Tibial nerve (tissue), 4 donors: ENCODE results near the gene PYURF. TPM values are rescaled to one million over a fixed set of nuclear protein-coding genes. Genes with fewer than 3 reads are reported as not detected.

Experiments used
- DNase-seq, 2 donors: peaks; one replicate each; pipeline ENCODE4 v3.0.0-alpha.2; 2019; ENCODE audit warnings: low spot score in 2 of 2
- H3K27ac ChIP-seq, 4 donors: fragments of 200-600 bp; sonication (generic) in 3 of 4; one replicate each; pipeline ENCODE4 v1.5.1; 2017 to 2019; ENCODE audit warnings: mild to moderate bottlenecking in 1 of 4
- H3K27me3 ChIP-seq, 2 donors: fragments of 200-600 bp; sonication (generic) in 1 of 2; one replicate each; pipeline versions ENCODE4 v1.5.1 to v1.6.0; 2017 to 2019
- H3K36me3 ChIP-seq, 3 donors: fragments of 200-600 bp; sonication (generic); one replicate each; pipeline ENCODE4 v1.5.1; 2018 to 2019
- H3K4me1 ChIP-seq, 4 donors: fragments of 200-600 bp; sonication (generic) in 3 of 4; one replicate each; pipeline ENCODE4 v1.5.1; 2017 to 2019
- H3K4me3 ChIP-seq, 4 donors: fragments of 200-600 bp; sonication (generic) in 3 of 4; one replicate each; pipeline ENCODE4 v1.5.1; 2017 to 2019; ENCODE audit warnings: mild to moderate bottlenecking in 1 of 4, moderate library complexity in 1 of 4
- H3K9me3 ChIP-seq, 4 donors: fragments of 200-600 bp; sonication (generic) in 3 of 4; one replicate each; pipeline ENCODE4 v1.5.1; 2017 to 2019
- EP300 ChIP-seq, 2 donors: sonication (generic); formaldehyde crosslinking; IDR thresholded peaks; one replicate each; pipeline ENCODE4 v1.6.1; 2017; ENCODE audit warnings: antibody characterized with exemption in 2 of 2, mild to moderate bottlenecking in 1 of 2
- POLR2A ChIP-seq, 2 donors: fragments of 450-650 bp; IDR thresholded peaks; one replicate each; pipeline ENCODE4 v1.6.1; 2017; ENCODE audit warnings: antibody characterized with exemption in 2 of 2, mild to moderate bottlenecking in 2 of 2, moderate library complexity in 2 of 2
- WGBS, 2 donors: methylation state at CpG; one replicate each; pipeline ENCODE4 v1.1.5; 2018; 5-methylcytosine and 5-hydroxymethylcytosine counted together
- total RNA-seq, 4 donors: library from RNA; depleted of rRNA; stranded (reverse); fragments of >200 nt; gene quantifications; one replicate each; pipeline ENCODE4 v1.1.0, GENCODE V29; 2016
- TF ChIP-seq, protein P1 (sequence below), 5 experiments: fragments of 200-600 bp in 3 of 5; fragments of 450-650 bp in 2 of 5; sonication (generic) in 3 of 5; IDR thresholded peaks; one replicate each; pipeline ENCODE4 v1.5.1; 2016 to 2019; ENCODE audit warnings: antibody characterized with exemption in 5 of 5, mild to moderate bottlenecking in 3 of 5, moderate library complexity in 2 of 5

Gene PYURF
- total RNA-seq, 4 donors from 2014 or later = 104 to 135 (median 105) TPM

DNA sequence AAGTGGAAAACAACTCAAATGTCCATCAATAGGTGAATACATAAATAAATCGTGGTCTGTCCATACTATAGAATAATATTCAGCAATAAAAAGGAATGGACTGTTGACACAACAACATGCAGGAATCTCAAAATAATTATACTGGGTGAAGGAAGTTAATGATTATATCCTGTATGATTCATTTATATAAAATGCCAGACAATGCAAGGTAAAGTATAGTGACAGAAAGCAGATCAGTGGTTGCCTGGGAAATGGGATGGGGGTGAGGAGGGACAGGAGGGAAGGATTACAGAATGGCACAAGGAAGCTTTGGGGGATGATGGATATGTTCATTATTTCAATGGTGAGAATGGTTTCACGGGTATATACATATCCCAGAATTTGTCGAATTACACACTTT lies 12.3 kb downstream of the PYURF start:
- H3K9me3 ChIP-seq = no peaks in the 10 kb centered on the region
- 87 to 92% methylated on average over 3 of the region's 3 CpGs for WGBS, 2 donors
- TF ChIP-seq EP300 (IDR thresholded peaks at IDR 0.05) (no peak), POLR2A (IDR thresholded peaks at IDR 0.05) (no peak)
- TF ChIP-seq, protein P1, sequence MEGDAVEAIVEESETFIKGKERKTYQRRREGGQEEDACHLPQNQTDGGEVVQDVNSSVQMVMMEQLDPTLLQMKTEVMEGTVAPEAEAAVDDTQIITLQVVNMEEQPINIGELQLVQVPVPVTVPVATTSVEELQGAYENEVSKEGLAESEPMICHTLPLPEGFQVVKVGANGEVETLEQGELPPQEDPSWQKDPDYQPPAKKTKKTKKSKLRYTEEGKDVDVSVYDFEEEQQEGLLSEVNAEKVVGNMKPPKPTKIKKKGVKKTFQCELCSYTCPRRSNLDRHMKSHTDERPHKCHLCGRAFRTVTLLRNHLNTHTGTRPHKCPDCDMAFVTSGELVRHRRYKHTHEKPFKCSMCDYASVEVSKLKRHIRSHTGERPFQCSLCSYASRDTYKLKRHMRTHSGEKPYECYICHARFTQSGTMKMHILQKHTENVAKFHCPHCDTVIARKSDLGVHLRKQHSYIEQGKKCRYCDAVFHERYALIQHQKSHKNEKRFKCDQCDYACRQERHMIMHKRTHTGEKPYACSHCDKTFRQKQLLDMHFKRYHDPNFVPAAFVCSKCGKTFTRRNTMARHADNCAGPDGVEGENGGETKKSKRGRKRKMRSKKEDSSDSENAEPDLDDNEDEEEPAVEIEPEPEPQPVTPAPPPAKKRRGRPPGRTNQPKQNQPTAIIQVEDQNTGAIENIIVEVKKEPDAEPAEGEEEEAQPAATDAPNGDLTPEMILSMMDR (IDR thresholded peaks at IDR 0.05) = no peak

DNA sequence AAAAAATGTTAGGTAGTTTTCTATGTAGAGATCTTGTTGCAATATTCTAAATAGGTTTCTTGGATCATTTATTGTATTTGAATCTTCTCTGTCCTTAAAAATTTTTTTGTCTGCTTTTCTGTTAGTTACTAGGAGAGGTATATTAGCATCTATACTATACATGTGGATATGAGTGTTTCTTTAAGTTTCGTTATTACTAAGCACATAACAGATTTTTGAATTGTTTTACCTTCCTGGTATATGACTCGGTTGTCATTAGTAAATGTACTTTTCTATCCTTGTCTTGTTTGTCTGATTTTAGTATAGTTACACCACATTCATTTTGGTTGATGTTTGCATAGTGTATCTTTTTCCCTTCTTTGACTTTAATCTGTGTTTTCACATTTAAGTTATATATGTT lies 20.2 kb downstream of the PYURF start:
- Histone ChIP-seq H3K27ac (no peak overlapping the region), H3K9me3 (no peaks in the 10 kb centered on the region), H3K36me3 (peaks cover 0 to 42% (median 0%) of the 10 kb centered on the region in 3 donors), H3K27me3 (no peaks in the 10 kb centered on the region), H3K4me3 (no peak overlapping the region), H3K4me1 (no peaks in the 10 kb centered on the region)
- 93% methylated on average over 2 of the region's 2 CpGs for WGBS, 2 donors
- TF ChIP-seq POLR2A (IDR thresholded peaks at IDR 0.05) (no peak), EP300 (IDR thresholded peaks at IDR 0.05) (no peak)
- TF ChIP-seq, protein P1 (IDR thresholded peaks at IDR 0.05) = no peak
- no peak for DNase-seq

More for the DNA sequence above, 12.3 kb downstream of the PYURF start:
- H3K27me3 ChIP-seq = no peaks in the 10 kb centered on the region
- peaks cover 0 to 6% (median 0%) of the 10 kb centered on the region in 3 donors for H3K36me3 ChIP-seq
- no peak overlapping the region for H3K27ac ChIP-seq
- no peak overlapping the region for H3K4me3 ChIP-seq
- H3K4me1 ChIP-seq = peaks cover 0 to 5% (median 0%) of the 10 kb centered on the region in 4 donors
- DNase-seq = no peak

DNA sequence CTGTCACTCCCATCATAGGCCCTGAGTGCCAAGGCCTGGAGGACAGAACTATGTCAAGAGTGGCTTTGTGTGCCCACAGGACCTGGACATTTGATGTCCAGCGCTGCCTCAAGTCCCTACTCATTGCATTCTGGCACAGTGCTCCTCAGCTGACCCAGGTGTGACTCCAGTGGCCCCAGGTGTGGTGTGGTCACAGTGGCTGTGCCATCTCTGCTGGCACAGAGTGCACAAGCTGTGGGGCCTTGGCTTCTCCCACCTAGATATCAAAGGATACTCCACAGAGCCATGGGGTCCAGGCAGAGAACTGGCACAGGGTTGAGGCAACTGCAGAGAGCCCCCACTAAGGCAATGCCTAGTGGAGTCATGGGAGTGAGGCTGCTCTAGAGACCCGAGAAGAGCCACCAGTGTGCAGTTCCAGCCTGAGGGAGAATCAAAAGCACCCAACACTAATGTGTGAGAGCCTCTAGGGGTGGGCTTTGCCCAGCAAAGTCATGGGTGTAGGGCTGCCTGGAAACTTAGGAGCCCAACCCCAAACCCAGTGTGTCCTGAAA lies 25.6 kb downstream of the PYURF start:
- Histone ChIP-seq H3K9me3 (no peaks in the 10 kb centered on the region), H3K27ac (no peak overlapping the region), H3K4me1 (no peaks in the 10 kb centered on the region), H3K4me3 (no peak overlapping the region), H3K27me3 (no peaks in the 10 kb centered on the region), H3K36me3 (peaks cover 0 to 60% (median 0%) of the 10 kb centered on the region in 3 donors)
- no peak for DNase-seq
- 90 to 100% methylated on average over 2 of the region's 2 CpGs for WGBS, 2 donors
- no peak for TF ChIP-seq EP300 (IDR thresholded peaks at IDR 0.05)
- TF ChIP-seq POLR2A (IDR thresholded peaks at IDR 0.05) = no peak
- TF ChIP-seq, protein P1 (IDR thresholded peaks at IDR 0.05) = no peak

DNA sequence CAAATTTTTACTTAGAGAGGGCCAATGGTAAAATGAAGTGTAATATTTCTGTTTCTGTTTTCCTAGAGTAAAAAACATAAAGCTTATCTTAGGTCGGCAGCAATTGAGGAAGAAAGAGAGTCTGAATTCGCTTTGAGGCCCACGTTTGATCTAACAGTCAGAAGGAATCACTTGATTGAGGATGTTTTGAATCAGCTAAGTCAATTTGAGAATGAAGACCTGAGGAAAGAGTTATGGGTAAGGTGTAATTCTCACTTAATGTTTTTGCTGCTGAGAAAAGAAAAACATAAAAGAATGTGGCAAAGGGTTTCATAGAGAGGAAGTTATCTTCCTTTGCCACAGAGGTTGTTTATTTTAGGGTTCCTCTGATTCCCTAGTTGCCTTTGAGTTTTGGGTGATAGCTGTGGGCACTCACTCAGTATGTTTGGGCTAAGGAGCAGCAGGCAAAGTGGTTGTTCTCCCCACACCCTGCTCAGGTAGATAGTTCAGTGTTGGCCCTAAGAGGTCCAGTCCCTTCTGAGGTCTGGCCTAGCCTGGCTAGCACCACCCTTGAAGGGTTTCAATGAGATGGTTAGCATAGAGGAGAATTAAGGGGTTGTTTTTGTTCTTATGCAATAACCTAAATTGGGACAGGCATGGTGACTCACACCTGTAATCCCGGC lies 34.3 kb downstream of the PYURF start:
- no peaks in the 10 kb centered on the region for H3K4me1 ChIP-seq
- no peak overlapping the region for H3K4me3 ChIP-seq
- H3K27ac ChIP-seq = no peak overlapping the region
- H3K9me3 ChIP-seq = no peaks in the 10 kb centered on the region
- no peaks in the 10 kb centered on the region for H3K27me3 ChIP-seq
- DNase-seq = no peak
- TF ChIP-seq, protein P1 (IDR thresholded peaks at IDR 0.05) = no peak
- no peak for TF ChIP-seq EP300 (IDR thresholded peaks at IDR 0.05)
- no peak for TF ChIP-seq POLR2A (IDR thresholded peaks at IDR 0.05)
- WGBS, 2 donors = 71 to 74% methylated on average over 4 of the region's 4 CpGs
- H3K36me3 ChIP-seq = peaks cover 0 to 59% (median 0%) of the 10 kb centered on the region in 3 donors

DNA sequence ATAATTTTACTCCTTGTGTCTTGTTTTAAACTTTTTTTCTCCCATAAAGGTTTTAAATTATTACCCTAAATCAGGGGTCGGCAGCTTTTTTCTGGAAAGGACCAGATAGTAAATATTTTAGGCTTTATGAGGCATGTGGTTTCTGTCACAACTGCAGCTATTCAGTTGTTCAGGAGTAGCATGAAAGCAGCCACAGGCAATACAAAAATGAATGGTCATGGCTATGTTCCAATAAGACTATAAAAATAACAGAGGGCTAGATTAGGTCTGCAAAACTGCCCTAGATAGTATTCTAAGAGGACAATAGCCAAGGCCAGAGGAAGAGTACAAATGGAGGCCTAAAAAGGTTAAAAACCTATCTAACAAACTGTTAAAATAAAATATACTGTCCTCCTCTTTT lies 42.0 kb downstream of the PYURF start:
- DNase-seq = no peak
- TF ChIP-seq EP300 (IDR thresholded peaks at IDR 0.05) = no peak
- TF ChIP-seq, protein P1 (IDR thresholded peaks at IDR 0.05) = no peak
- no peak for TF ChIP-seq POLR2A (IDR thresholded peaks at IDR 0.05)
- H3K9me3 ChIP-seq = no peaks in the 10 kb centered on the region
- H3K27me3 ChIP-seq = no peaks in the 10 kb centered on the region
- H3K36me3 ChIP-seq = peaks cover 0 to 42% (median 0%) of the 10 kb centered on the region in 3 donors
- WGBS, 2 donors = 27 to 33% methylated on average over 1 of the region's 1 CpG
- H3K27ac ChIP-seq = no peak overlapping the region
- H3K4me1 ChIP-seq = no peaks in the 10 kb centered on the region
- H3K4me3 ChIP-seq = no peak overlapping the region
